ENCODE measurements around the gene TRAFD1.
"Not testable (repeated sequence)": the region's sequence is repeated elsewhere in the genome, so short reads cannot be mapped to it uniquely, and the experiment has no call there.

Gene TRAFD1

DNA sequence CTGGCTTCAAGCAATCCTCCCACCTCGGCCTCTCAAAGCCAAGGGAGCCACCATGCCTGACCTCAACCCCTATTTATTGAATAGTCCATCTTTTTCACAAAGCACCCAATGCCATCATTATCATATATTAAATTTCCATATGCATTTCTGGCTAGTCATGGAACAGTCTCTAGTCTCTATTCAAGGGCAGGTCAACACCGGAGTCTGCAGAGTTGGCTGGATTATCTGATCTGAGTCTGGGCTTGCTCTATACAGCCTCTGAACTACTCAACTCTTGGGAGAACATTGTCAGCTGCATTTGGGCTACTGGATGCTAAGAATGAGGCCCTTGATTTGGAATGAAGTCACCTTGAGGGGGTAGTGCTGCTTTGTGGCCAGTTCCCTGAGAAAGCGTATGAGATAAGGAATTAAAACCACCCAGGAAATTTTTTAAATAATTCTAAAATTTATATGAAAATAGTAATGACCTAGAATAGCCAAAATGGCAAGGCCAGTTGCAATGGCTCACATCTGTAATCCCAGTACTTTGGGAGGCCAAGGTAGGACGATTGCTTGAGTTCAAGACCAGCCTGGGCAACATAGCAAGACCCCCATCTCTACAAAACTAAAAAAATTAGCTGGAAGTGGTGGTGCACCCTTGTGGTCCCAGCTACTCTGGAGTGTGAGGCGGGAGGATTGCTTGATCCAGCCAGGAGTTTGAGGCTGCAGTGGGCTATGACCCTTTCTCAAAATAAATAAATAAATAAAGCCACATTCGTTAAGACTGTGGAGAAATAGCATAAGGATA is 9.9 kb upstream of the TRAFD1 start:
- no peak for FAIRE-seq

DNA sequence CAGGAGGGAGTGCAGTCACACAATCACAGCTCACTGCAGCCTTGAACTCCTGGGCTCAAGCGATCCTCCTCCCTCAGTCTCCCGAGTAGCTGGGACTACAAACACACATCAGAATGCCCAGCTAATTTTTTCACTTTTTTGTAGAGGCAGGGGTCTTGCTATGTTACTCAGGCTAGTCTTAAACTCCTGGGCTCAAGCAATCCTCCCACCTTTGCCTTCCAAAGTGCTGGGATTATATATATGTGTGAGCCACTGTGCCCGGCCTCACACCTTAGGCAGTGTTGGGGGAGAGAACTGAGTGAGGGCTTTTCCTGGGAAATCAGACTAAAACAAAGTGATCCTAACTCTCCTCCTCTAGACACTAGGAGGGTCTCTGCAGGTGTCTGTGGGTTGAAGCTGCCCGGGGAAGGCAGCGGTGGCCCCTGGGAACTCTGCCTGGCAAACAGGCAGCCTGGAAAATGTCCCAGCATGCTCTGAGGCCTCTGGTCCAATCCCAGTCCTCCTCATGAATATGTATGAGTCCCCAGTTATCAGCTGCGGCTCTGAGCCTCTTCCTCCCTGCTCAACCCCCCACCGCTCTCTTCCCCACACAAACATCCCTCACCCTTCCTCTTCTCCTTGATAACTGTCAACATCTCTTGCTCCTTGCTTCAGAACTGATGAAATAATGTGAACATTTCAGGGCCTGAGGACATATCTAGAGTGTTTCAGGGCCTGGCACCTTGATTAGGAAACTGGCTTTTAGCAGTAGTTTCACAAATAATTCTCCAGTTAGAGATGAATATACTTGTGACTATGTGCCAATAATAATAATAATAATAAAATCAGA is 8.9 kb upstream of the TRAFD1 start:
- no peak for FAIRE-seq

GRCh38 chr12:112117685-112118084 is 7.7 kb upstream of the TRAFD1 start:
- FAIRE-seq, result no peak

DNA sequence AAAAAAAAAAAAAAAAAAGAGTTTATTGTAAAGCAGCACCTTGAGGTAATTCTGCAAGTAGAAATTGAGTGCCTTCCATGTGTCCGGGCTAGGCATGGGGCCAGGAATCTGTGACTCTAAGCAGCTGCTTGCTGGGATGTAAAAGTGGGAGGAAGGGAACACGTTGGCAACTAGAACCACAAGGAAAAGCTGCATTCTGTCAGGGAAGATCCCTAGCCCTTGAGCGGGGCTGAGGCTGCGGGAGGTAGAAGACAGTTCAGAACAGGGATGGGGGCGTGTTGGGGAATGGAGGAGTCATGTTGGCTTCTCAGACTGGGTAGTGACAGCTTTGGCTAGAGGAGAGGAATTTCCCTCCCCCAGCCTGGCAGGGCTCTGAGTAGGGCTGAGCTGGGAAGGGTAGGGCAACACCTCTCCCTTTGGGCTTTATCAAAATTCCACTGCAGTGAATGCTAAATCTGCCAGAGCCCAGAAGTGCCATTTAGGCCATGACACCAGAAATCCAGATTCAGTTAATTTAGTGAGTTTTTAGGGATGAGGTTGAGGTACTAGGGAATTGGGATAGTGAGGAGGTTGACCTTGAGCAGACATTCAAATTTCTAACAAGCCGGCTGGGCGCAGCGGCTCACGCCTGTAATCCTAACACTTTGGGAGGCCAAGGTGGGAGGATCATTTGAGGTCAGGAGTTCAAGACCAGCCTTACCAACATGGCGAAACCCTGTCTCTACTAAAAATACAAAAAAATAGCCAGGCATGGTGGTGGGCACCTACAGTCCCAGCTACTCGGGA is 3.4 kb upstream of the TRAFD1 start:
- FAIRE-seq, result no peak

- no peak for FAIRE-seq
Observed at GRCh38 chr12:112122823-112123690, 2.3 kb upstream of the TRAFD1 start.

DNA sequence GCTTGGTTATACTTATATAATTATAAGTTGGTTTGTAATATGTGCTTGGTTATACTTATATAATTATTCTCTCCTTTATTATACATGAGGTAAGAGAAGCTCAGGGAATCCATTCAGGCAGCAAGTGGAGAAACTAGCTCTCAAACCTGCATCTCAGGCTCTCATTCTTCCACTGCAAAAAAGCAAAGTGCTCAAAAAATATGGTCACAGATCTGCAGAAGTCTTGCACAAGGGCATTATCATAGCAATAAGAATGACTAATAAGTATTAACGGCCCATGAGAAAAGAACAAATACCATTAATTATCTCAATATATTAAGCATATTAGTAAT is 476 bp upstream of the TRAFD1 start:
- FAIRE-seq, result no peak

DNA sequence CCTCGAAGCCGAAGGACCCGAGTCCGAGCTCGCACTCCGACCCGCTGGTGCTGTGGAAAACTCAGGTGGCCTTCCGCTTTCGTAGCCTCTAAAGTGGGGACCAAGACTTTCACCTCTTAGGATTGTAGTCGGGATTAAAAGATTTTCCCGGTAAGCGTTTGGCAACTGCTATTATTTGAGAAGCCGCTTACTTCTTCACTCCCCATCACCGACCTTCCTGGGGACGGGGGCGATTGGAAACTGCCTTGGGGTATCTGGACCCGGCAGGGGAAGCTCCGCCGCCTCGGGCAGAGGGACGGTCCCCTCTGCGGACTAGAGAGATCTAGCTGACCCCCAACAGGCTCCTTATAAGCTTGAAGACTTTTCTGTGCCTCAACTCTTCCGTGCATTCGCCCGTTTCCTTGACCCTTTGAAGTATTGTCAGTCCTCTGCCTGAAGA is 659 bp downstream of the TRAFD1 start:
- FAIRE-seq, result no peak

- FAIRE-seq, result no peak
Observed at GRCh38 chr12:112126911-112127310, 1.6 kb downstream of the TRAFD1 start.

DNA sequence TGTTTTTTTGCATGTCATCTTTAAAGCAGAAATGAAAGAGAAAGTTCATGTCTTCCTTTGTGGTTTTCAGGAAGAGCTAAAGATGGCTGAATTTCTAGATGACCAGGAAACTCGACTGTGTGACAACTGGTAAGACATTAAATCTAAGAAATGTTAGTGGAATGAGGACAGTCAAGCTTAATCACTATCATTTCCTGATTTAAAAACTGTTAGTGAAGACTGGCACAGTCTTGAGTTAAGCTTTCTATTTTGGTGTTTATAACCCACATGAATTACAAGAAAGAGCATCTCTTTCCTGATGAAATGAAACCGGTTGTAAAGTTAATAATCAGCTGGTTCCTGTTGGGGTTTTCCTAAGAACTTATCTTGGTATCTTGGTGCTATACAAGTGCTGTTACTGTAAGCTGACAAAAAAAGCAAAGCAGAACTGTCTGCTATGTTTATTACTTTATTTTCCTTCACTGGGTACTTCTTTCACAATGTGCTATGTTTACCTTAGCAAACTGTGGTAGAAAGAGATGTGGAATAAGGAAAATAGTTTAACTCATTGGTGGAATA is 5.2 kb downstream of the TRAFD1 start:
- FAIRE-seq, result no peak

- FAIRE-seq, result no peak
Observed at GRCh38 chr12:112131686-112132085, 6.3 kb downstream of the TRAFD1 start.

DNA sequence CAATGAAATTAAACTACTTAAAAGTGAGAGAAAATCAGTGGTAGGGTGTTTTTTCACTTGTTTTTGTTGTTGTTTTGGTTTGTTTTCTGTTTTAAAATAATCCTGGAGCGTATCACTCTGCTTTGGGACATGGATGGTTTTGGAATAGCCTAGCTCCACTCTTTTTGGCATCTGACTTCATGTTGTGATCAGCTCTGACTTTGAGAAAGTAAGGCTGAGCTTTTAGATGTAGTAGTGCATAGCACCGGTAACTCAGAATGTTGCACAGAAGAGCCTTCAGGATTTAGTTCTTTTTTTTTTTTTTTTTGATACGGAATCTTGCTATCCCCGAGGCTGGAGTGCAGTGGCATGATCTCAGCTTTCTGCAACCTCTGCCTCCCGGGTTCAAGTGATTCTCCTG is 8.1 kb downstream of the TRAFD1 start:
- no peak for FAIRE-seq

DNA sequence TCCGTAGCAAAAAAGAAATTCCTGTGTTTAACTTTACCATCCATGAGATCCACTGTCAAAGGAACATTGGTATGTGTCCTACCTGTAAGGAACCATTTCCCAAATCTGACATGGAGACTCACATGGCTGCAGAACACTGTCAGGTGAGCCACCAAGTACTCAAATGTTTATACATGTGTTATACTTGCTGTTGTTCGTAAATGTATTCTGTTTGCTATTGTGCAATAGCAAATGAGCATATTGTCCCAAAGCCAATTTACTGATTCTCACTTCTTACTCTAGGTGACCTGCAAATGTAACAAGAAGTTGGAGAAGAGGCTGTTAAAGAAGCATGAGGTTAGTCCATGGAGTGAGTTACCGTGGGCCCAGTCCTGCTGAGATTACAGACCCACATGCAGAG is 9.4 kb downstream of the TRAFD1 start:
- no peak for FAIRE-seq

DNA sequence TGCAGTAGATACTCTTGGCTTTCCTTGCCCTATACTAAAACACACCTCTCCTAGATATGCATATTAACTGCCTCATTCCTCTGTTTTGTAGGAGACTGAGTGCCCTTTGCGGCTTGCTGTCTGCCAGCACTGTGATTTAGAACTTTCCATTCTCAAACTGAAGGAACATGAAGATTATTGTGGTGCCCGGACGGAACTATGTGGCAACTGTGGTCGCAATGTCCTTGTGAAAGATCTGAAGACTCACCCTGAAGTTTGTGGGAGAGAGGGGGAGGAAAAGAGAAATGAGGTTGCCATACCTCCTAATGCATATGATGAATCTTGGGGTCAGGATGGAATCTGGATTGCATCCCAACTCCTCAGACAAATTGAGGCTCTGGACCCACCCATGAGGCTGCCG is 15.4 kb downstream of the TRAFD1 start:
- no peak for FAIRE-seq

- FAIRE-seq, result no peak
Observed at GRCh38 chr12:112146123-112146522, 20.8 kb downstream of the TRAFD1 start.

GRCh38 chr12:112148031-112148513 is 22.7 kb downstream of the TRAFD1 start:
- no peak for FAIRE-seq

DNA sequence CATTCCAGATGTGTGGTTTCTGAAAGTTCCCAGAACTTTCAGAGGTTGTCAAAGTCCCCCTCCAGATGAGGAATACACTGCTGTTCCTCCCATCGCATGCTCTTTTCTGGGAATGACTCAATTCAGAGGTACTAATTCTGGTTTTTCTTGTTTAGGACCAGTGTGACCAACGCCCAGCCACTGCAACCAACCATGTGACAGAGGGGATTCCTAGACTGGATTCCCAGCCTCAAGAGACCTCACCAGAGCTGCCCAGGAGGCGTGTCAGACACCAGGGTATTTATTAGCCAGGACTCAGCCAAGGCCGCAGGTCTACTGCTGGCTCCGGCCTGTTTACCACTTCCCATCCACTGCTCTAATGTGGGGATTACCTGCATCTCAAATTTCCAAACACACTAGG is 24.2 kb downstream of the TRAFD1 start:
- no peak for FAIRE-seq

GRCh38 chr12:112151766-112152541 is 26.6 kb downstream of the TRAFD1 start:
- FAIRE-seq, result no peak

DNA sequence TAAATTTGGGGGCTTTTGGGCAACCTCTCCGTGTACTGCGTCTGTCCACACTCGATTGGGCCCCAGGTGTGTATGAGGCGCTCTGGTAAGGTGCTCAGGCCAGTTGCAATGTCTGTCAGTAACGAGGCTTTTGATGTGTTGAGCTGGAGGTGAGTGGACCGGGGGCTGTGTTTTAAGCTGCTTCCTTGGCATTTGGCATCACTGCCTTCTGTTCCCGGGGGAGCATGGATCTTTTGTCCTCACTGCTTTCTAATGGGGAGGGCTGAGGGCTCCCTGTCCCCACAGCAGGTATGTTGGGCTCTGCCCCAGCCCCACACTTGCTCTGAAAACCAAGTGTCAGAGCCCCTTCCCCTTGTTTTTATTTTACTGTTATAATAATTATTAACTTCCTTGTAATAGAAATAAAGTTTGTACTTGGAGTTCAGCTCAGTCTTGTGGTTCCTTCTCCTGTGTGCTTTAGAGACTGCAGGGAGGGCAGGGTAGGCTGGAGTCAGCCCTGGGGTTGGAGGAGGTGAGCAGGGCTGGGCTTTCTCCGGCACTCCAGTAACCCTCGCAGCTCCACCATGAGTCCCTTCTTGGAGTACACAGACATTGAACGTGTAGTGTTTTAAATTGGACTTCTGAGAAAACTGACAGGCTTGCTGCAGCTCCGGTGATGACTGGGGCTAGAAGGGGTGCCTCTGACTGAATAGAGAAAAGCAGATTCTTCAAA is 28.0 kb downstream of the TRAFD1 start:
- no peak for FAIRE-seq

DNA sequence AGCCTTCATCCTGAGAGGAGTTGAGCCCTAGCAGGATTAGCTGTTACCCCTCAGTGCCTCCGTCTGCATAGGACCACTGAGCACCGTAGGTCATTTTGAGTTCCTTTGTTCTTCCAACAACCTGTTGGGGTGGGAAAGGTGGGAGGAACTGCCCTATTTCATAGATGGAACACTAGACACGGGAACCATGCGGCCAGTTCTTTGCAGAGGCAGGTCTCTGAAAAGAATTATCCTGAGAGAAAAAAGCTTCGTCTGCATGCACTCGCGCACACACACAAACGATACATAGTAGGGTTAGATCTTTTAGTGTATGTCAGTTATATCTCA is 28.5 kb downstream of the TRAFD1 start:
- no peak for FAIRE-seq

GRCh38 chr12:112158461-112159145 is 33.2 kb downstream of the TRAFD1 start:
- FAIRE-seq, result not testable (repeated sequence)

All from colon (tissue), 2 donors.